CD4-positive, alpha-beta T cell treated with Interleukin-6 for 4 hours (primary cell): ENCODE measurements around the gene TAS2R19.

Experiments used
- DNase-seq: peaks from one replicate; pipeline ENCODE4 v3.0.0-alpha.2; 2020; ENCODE audit warnings: mixed read lengths

Gene TAS2R19

DNA sequence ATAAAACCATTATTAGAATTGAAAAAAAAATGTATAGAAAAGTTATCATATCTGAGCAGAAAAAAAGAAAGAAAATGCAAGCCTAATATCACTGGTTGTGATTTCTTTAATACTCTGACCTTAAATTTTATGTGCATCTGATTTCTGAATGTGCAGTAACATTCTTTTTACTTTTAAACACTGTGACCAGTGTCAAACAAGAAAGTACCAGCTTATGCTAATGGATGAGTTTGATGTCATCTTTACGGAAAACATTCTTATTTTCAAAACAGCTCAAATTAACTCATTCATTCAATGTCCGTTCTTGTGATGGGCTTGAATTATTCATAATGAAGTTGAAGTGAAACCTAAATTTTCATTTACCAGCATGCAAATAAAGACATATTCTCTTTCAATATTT lies 35.6 kb downstream of the TAS2R19 start, which contains the start of gene TAS2R50:
Gene TAS2R50, minus strand, starts transcription at position 101 of the 400 bp plus-strand sequence. Its CDS starts 52 bp downstream, at position 49.
- DNase-seq: no peak

DNA sequence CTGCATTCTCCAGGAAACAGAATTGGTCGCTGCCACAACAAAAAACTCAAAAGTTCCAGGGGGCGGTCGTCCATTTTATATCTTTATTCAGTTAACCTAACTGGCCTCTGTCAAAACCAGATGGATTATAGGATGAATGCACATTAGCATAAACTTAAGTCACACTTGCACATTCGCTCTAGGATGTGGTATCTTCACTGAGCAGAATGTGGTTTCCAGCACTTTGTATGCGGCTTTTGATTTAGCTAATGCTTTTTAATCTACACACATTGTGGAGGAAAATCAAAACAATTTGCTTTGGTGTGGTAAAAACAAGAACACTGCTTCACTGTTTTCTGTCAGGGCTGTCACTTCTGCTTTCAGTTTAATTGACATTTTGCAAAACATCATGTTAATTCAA lies 40.2 kb downstream of the TAS2R19 start:
- DNase-seq: peak; percentile 24

DNA sequence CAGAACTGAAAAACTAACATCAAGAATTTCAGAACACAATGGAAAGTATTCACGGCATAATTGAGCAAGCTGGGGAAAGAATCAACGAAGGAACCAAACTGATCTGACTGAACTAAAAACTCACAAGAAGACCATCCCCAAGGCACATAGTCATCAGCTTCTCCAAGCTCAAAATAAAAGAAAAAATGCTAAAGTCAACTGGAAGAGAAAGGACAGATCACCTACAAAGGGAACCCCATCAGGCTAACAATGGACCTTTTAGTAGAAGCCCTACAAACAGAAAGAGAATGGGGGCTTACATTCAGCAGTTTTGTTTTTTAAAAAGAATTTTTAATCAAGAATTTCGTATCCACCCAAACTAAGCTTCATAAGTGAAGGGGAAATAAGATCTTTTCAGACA lies 47.5 kb downstream of the TAS2R19 start:
- no peak for DNase-seq
